Panc1 (cell line): ENCODE data around the gene CRIP2. TPM values are rescaled to one million over a fixed set of nuclear protein-coding genes. Genes with fewer than 3 reads are reported as not detected.

Source experiments
- ATAC-seq: fragments of 200-7000 bp; cut with Tn5 transposase; 2 replicates; pipeline ENCODE4 v1.9.1; 2020; ENCODE audit warnings: mild to moderate bottlenecking, moderate library complexity
- BruUV-seq: library from RNA; stranded (reverse); fragments of 400-500 nt; replicated peaks from 2 replicates; lab custom pipeline; 2021; lab: Mats Ljungman, UMichigan
- CTCF ChIA-PET: fragments of 300-600 bp; sonication (Branson Sonifier 250); formaldehyde crosslinking; loops from one replicate; lab custom pipeline; 2022; ENCODE audit warnings: antibody characterized with exemption; lab: Charles Lee
- POLR2A ChIA-PET: fragments of 300-600 bp; sonication (Branson Sonifier 250); formaldehyde crosslinking; loops from one replicate; lab custom pipeline; 2022; ENCODE audit warnings: antibody characterized with exemption; lab: Charles Lee
- DNase-seq: peaks from one replicate; pipeline ENCODE4 v3.0.0-alpha.2; 2010; ENCODE audit warnings: low read depth, low spot score
- H3K27ac ChIP-seq: 2 replicates; pipeline ENCODE4 v1.5.1; 2011; ENCODE audit warnings: mild to moderate bottlenecking, low read length, inconsistent platforms
- H3K27me3 ChIP-seq: fragments of 200-500 bp; sonication (Bioruptor generic); 2 replicates; pipeline ENCODE4 v1.6.0; 2014; ENCODE audit warnings: low read length, inconsistent platforms; ENCODE audit not compliant: control insufficient read depth, insufficient read depth
- H3K36me3 ChIP-seq: fragments of 200-500 bp; sonication (Bioruptor generic); 2 replicates; pipeline ENCODE4 v1.5.1; 2014; ENCODE audit warnings: inconsistent platforms, mild to moderate bottlenecking, low read length, moderate library complexity; ENCODE audit not compliant: control insufficient read depth, insufficient read depth
- H3K4me1 ChIP-seq: 2 replicates; pipeline ENCODE4 v1.5.1; 2011; ENCODE audit warnings: inconsistent platforms, mild to moderate bottlenecking, low read length, moderate library complexity; ENCODE audit not compliant: control insufficient read depth, insufficient read depth
- H3K4me3 ChIP-seq, 2 experiments: 2 replicates each; pipeline ENCODE4 v1.5.1; 2011 to 2012; ENCODE audit warnings: low read depth in 2 of 2, low read length in 2 of 2, mild to moderate bottlenecking in 2 of 2, inconsistent platforms in 1 of 2, moderate library complexity in 1 of 2
- H3K9me3 ChIP-seq: fragments of 200-500 bp; sonication (Bioruptor generic); 2 replicates; pipeline ENCODE4 v1.5.1; 2014; ENCODE audit warnings: low read depth, mild to moderate bottlenecking, inconsistent platforms, low read length, moderate library complexity; ENCODE audit not compliant: control insufficient read depth, insufficient read depth
- CTCF ChIP-seq: fragments of 450-650 bp; IDR thresholded peaks from 2 replicates; pipeline ENCODE4 v1.5.1; 2017; ENCODE audit warnings: mild to moderate bottlenecking
- POLR2AphosphoS5 ChIP-seq: IDR thresholded peaks from 2 replicates; pipeline ENCODE4 v1.6.1; 2012; ENCODE audit warnings: mild to moderate bottlenecking, low read depth, low read length, moderate library complexity
- REST ChIP-seq, 2 experiments: IDR thresholded peaks; 2 replicates each; pipeline ENCODE4 v1.6.1; 2011 to 2012; ENCODE audit warnings: low read depth in 2 of 2, control low read depth in 1 of 2, low read length in 1 of 2, mild to moderate bottlenecking in 1 of 2, moderate library complexity in 1 of 2; ENCODE audit not compliant: insufficient read depth in 1 of 2
- SIN3A ChIP-seq: IDR thresholded peaks from 2 replicates; pipeline ENCODE4 v1.6.1; 2012; ENCODE audit warnings: low read depth, mild to moderate bottlenecking, low read length, moderate library complexity, borderline replicate concordance; ENCODE audit not compliant: insufficient read depth
- TCF7L2 ChIP-seq: IDR thresholded peaks from 2 replicates; pipeline ENCODE4 v1.6.1; 2011; ENCODE audit warnings: mild to moderate bottlenecking, low read depth, low read length, inconsistent platforms
- in situ Hi-C: cut with HindIII; loops from 2 replicates; pipeline ENCODE4 v1.10.0; 2016; ENCODE audit warnings: low sequenced_read_pairs, low pct_unique_long_range_greater_than_20kb
- intact Hi-C: fragments of 100-400 bp; cut with micrococcal nuclease; formaldehyde crosslinking; loops from one replicate; pipeline ENCODE4 v1.10.0; 2022; ENCODE audit not compliant: unreplicated experiment
- total RNA-seq: library from RNA; stranded (reverse); gene quantifications from one replicate; pipeline ENCODE4 v1.2.1, GENCODE V29; 2021; ENCODE audit not compliant: unreplicated experiment

Gene CRIP2
- total RNA-seq, 1 experiment from 2014 or later, result 280 TPM

GRCh38 chr14:105425823-105426247 lies 48.8 kb upstream of the CRIP2 start:
- POLR2A ChIA-PET, result no interaction called here
- H3K36me3 ChIP-seq, result no peaks in the 10 kb centered on the region; the same call in 1 of the 2 replicates

GRCh38 chr14:105426416-105427130 lies 48.0 kb upstream of the CRIP2 start:
- intact Hi-C loops, result no loop called here
- ChIA-PET CTCF (no interaction called here), POLR2A (no interaction called here)
- no peak for ATAC-seq
- no peak overlapping the region for H3K27ac ChIP-seq
- H3K9me3 ChIP-seq, result no peaks in the 10 kb centered on the region
- no peak overlapping the region for H3K4me3 ChIP-seq
- in situ Hi-C loops, result no loop called here
- BruUV-seq, result no TSS peak
- TF ChIP-seq POLR2AphosphoS5, result no peak
- TF ChIP-seq TCF7L2, result no peak
- no peak for TF ChIP-seq SIN3A
- TF ChIP-seq CTCF, result no peak
- no peak for TF ChIP-seq REST (IDR thresholded peaks at IDR 0.05; ENCODE audit: insufficient read depth in 1 of 2, low read depth in 2 of 2, low read length in 1 of 2)
- DNase-seq, result no peak
- peaks cover 9% of the 10 kb centered on the region for H3K4me1 ChIP-seq
- H3K27me3 ChIP-seq, result no peaks in the 10 kb centered on the region
- no peaks in the 10 kb centered on the region for H3K36me3 ChIP-seq

More at GRCh38 chr14:105425823-105426247, 48.8 kb upstream of the CRIP2 start:
- Histone ChIP-seq H3K27ac (no peak overlapping the region), H3K4me3 (no peak overlapping the region), H3K9me3 (no peaks in the 10 kb centered on the region), H3K4me1 (peaks cover 16% of the 10 kb centered on the region), H3K27me3 (no peaks in the 10 kb centered on the region)
- TF ChIP-seq SIN3A, result no peak
- TF ChIP-seq CTCF, result no peak
- no peak for TF ChIP-seq TCF7L2
- TF ChIP-seq POLR2AphosphoS5, result no peak
- in situ Hi-C loops, result no loop called here
- no peak for ATAC-seq
- CTCF ChIA-PET, result no interaction called here
- no TSS peak for BruUV-seq
- DNase-seq, result no peak
- intact Hi-C loops, result no loop called here
